Measurements from ENCODE around the gene L2HGDH.
"Not testable (repeated sequence)": the region's sequence is repeated elsewhere in the genome, so short reads cannot be mapped to it uniquely, and the experiment has no call there.

L2HGDH gene

DNA sequence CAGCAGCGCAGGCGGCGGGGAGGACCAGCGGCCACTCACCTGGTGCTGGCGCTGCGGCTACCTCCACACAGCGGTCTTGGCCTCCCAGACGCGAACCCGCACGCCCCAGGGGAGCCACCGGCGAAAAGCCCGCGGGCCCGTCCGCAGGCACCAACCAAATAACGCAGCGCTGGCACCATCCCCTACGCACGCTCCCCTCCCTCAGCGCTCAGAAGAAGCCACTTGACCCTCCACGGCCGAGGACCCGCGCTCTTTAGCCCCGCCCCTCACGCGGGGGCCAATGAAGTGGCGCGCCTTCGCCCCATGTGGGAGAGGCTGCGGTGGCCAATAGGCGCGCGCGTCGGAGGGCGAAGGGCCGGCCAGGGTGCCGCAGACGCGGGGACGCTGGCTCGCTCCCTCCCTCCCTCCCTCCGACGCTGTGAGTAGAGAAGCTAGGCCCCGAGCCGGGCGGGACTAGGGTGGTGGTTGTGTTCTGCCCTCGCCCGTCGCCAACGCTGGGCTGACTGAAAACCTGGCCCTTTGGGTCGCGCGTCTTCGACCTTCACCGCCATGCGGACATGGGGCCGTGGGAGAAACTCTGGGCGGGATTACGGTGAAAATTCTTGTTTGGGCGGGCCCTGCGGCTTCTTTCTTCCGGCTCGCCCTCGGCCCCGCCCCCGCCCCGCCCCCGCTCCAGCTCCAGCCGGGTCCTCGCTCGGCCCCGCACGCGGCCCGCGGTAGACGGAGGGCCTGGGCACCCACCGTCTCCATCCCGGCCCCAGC, at the start of gene L2HGDH, which contains the start of gene DMAC2L:
TSS of gene L2HGDH (minus strand) at position 258 of the 762 bp plus-strand sequence. CDS start at position 179, 79 bp downstream.
TSS of gene DMAC2L (plus strand) at position 353 of the 762 bp plus-strand sequence. CDS start 9,164 bp downstream, outside the sequence.
- DNase-seq, result peak; percentile 95 to 98 (median 96)

DNA sequence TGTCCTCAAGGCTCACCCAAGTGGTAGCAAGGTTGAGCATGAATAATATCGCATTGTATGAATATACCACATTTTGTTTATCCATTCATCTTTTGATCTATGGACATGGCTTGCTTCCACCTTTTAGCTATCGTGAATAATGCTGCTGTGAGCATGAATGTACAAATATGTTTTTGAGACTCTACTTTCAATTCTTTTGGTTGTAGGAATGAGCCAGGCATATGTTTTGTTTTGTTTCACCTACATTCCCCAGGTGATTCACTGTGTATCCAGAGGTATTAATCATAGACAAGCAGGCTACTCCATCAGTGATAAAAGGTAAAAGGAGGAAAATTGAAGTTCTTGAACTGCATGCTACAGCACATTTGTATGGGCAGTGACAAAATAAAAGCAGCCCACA, 48.8 kb upstream of the L2HGDH start:
- no peak for DNase-seq

DNA sequence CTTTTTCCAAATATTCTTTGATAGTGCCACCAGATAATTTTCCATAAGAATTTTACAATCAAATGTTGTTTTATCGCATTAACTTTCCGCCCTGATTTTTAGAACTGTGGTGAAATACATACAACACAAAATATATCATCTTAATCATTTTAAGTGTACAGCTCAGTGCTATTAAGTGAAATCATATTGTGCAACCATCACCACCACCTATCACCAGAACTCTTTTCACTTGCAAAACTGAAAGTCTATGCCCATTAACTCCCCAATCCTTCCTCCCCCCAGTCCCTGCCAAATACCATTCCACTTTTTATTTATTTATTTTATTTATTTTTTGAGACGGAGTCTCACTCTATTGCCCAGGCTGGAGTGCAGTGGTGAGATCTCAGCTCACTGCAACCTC, 48.1 kb upstream of the L2HGDH start:
- DNase-seq, result no peak

- no peak for DNase-seq
Observed at GRCh38 chr14:50359631-50360030, 47.6 kb upstream of the L2HGDH start.

- no peak for DNase-seq
Observed at GRCh38 chr14:50357753-50358395, 45.8 kb upstream of the L2HGDH start.

DNA sequence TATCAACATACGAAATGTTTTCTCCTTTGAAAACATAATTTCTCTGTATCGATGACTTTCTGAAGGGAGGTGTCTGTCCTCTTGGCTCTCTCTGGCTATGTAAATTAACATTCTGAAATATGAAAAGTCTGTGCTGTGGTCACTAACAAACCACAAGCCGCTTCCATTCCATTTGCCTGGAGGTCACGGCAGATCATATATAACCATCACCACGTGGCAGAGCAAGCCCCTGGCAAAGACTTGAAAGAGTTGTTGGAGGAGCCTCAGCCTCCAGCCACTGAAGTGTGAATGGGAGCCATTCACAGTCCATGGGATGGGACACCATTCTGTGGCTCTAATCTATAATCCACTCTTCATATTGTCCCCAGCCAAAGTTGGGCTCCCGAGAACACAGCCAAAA, 45.1 kb upstream of the L2HGDH start:
- no peak for DNase-seq

- DNase-seq, result not testable (repeated sequence)
Observed at GRCh38 chr14:50356283-50356682, 44.3 kb upstream of the L2HGDH start.

DNA sequence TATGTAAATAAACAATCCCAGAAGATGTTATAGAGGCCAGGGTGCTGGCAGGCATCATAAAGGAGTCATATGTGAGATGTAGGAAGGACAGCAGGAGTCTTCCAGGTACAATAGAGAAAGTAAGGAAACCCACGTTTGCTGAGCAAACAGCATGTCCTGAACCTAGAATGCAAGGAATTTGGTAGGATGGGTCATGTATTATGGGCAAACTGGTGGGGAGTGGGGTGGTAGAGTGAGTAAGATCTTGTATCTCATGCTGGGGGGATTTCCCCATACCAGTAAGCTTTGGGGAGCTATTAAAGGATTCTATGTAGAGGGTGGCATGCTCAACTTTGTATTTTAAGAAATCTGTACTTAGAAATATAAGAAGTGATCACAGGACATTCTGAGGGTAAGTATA, 43.7 kb upstream of the L2HGDH start:
- no peak for DNase-seq

DNA sequence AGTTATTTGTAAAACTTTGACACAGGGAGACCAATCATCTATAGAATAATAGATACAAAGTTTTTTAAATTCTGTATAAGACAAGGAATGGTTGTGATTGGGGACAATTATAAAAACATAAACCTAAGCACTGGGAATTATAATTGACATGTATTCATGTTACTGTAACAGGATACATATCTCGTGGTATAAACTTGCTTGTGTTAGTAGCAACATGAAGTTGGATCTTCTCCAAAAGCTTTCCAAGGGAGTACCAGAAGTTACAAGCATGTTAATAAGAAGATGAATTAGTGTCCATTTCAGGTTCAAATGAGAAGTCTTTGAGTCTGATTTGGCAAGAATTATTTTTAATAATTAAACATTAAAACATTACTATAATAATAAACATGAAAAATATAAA, 42.5 kb upstream of the L2HGDH start:
- DNase-seq, result no peak

- no peak for DNase-seq
Observed at GRCh38 chr14:50353126-50353525, 41.1 kb upstream of the L2HGDH start.

GRCh38 chr14:50352584-50352983, 40.6 kb upstream of the L2HGDH start:
- no peak for DNase-seq

DNA sequence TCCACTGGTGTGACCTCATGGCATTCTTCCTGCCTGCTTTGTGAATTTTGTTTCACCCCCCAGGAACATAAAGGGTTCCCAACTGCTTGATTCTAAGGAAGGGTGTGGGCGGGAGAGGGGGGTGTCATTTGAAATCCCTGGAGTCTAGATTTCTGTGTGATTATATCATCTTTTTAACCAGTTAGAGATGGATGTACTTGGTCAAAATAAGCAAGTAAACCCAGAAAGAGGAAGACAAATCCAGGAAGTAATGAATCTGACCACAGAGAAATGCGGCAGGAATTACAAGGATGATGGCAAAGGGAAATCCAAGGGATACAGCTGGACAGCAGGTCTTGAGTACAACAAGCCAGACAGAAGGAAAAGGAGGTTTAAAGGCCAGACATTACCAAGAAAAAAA, 38.9 kb upstream of the L2HGDH start:
- peak; percentile 51 to 63 (median 55) for DNase-seq

- no peak for DNase-seq
Observed at GRCh38 chr14:50348933-50349332, 36.9 kb upstream of the L2HGDH start.

DNA sequence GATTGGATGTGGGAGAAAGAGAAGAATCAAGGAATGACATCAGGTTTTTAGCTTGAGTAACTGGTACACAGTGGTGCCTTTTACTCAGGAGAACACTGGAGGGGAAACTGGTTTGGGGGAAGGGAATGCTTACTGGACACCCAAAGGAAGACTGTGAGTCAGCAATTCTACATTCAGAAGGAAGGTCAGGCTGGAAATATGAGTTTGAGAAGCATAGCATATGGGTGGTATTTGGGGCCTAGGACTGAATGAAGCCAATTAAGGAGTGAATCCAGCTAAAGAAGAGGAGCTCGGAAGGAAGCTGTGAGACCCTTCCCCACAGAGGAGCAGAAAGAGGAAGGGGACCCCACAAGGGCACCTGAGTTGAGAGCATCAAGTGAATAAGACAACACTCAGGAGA, 35.5 kb upstream of the L2HGDH start:
- peak in 2 of 3 donors; percentile 16 to 20 for DNase-seq

- no peak for DNase-seq
Observed at GRCh38 chr14:50345846-50346422, 33.9 kb upstream of the L2HGDH start.

DNA sequence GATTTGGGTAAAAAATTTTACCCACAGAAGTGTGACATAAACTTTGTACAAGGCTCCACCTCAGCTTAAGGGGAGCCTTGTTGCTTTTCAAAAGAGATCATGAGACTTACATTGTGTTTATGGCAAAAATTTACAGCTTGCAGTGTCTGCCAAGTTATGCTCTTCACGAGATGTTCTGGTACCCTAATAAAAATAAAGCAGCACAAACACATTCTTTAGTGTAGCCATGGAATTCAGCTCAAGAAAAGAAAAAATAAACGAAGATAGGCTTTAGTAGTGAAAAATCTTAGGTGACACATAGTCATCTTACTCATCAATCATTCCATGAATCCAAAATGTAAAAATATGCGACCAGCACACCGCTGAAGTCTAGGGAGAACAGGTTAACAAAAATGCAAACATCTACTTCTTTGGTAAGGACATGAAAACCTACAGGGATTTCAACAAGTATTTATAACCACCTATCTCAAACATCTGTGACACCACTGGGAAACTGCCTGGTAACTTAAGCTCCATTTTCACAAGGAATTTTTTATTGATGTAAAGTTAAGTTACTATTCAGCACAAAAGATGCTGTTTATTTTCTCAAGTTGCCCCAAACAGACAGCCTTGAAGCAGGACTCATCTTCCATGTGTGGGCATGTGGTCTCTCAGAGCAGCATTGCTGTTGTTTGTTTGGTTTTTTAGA, 33.0 kb upstream of the L2HGDH start:
- DNase-seq, result no peak

DNA sequence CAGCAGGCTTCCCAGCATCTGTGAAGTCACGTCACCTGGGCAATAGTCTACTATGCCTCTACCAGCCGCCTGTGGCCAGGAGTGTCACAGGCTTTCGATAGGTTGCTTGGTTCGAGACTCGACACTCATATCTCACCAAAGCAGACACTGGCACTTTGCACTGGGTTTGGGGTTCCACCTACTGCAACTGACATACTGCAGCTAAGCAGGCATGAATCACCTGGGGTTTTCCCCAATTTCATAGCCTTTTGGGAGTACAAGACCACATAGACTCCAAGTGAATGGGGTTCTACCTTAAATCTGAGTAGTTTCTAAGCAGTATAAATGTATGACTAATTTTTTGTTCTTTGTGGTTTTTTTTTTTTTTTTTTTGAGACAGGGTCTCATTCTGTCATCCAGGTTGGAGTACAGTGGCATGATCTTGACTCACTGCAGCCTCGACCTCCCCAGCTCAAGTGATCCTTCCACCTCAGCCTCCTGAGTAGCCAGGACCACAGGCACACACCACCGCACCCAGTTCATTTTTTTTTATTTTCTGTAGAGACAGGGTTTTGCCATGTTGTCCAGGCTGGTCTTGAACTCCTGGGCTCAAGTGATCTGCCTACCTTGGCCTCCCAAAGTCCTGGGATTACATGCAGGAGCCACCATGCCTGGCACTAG, 32.2 kb upstream of the L2HGDH start:
- DNase-seq, result peak; percentile 43 to 65 (median 56)

DNA sequence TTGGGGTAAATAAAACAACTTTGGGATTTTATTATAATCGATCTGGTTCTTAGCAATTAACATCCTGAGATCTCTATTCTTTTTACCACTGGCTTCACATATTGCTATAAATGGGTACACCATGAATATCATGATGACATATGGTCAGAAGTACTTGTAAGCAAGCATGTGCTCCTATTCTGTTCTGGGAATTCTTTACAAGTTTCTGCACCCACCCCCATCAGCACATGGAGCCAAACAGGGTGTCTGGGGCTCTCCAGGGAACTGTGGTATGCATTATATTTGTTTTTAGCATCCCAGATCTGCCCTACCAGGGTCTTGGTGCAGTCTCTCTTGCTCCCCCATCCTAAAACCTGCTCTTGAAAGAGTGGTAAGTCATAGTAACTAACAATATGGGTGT, 31.4 kb upstream of the L2HGDH start:
- DNase-seq, result no peak

- DNase-seq, result peak; percentile 13 to 46 (median 26)
Observed at GRCh38 chr14:50342221-50343078, 30.4 kb upstream of the L2HGDH start.

DNA sequence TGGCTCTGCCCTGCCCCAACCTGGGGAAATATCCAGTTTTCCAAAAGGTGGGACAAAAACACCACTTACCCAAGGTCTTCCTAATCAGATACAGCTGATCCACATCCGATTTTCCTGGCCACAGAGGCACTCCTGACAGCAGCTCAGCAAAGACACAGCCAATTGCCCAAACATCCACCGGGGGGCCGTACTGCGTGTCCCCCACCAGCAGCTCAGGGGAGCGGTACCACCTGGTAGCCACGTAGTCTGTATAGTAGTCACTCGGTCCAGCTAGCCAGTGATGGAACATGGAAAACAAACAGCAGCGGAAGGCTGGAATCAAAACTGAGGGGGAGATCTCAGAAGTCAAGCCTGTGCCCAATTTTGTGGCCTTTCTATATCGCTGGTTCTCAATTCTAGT, 28.9 kb upstream of the L2HGDH start:
- DNase-seq, result no peak

DNA sequence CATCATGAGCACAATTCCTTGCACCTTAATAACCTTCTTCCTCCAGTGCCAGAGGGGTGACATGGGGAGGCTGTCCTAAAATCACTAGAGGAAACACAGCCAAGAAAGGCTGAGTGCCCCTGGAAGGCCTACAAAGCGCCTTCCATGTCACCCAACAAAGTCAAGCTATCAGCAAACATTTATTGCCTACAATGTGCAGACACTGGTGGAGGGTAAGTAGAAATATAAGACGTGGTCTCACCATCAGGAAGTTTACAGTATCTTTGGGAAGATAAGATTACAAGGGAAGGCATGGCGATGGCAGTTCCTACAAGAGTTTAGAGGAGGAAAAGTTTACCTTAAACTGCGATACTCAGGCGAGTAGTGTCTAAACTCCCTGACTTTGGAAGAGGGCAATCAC, 28.0 kb upstream of the L2HGDH start:
- no peak for DNase-seq
